Medulla oblongata (tissue), 1 donor: ENCODE measurements around the gene VASH1.
A peak's percentile ranks its signal among the peaks of the same experiment; 100 is the strongest.

Experiments
- DNase-seq: peaks from one replicate; pipeline ENCODE4 v3.0.0-alpha.2; 2015; ENCODE audit errors: extremely low spot score

VASH1 gene

GRCh38 chr14:76829650-76830421 is 68.6 kb downstream of the VASH1 start:
- peak; percentile 96 for DNase-seq

DNA sequence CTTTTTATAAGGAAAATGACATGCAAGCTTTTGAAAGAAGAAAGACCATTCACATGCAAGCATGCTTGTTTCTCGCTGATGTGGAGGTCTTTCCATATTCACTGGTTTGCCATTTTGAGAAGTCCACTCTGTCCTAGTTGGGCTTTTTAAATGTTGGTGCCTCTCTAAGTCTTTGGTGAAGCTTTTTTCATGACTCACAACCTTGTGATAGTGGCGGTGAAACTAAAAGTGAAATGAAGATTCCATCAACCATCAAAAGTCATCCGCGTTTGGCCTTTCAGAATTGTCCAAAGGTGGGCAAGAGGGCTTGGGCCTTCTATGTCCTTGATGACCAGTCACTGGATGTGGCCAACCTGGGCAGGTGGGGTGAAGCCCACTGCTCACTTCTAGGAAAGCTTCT is 69.3 kb downstream of the VASH1 start:
- DNase-seq = no peak

DNA sequence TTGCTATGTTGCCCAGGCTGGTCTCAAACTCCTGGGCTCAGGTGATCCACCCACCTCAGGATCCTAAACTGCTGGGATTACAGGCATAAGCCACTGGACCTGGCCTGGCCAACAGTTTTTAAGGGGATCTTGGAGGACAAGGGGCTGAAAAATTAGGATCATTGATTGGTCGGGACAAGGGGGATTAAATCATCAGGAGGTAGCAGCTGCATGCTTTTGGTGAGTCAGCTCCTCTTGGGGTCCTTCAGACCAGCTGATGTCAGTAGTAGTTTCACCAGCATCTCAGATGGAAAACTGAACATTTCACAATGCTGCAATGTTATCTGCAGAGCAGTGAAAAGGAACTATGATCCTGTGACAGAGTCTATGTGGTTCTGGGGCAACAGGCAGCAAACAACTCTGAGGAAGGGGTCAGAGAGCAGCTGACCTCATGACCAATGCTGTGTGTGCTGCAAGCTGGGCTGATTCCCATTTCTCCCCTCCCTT is 71.3 kb downstream of the VASH1 start:
- peak; percentile 66 for DNase-seq
